Measurements from ENCODE around the gene ZAR1L.
"Not testable (repeated sequence)": the region's sequence is repeated elsewhere in the genome, so short reads cannot be mapped to it uniquely, and the experiment has no call there.

Gene ZAR1L

GRCh38 chr13:32315238-32316027 is at the start of gene ZAR1L, which contains the start of gene BRCA2:
TSS of gene ZAR1L (minus strand) at chr13:32315363. CDS start at chr13:32311925, 3,438 bp downstream.
TSS of gene BRCA2 (plus strand) at chr13:32315508. CDS start at chr13:32316461, 953 bp downstream.
- DNase-seq, result peak; percentile 92

- no peak for DNase-seq
Measured at GRCh38 chr13:32362574-32362973, 47.4 kb upstream of the ZAR1L start.

GRCh38 chr13:32355935-32356334 is 40.8 kb upstream of the ZAR1L start:
- DNase-seq, result not testable (repeated sequence)

- no peak for DNase-seq
Measured at GRCh38 chr13:32354040-32354439, 38.9 kb upstream of the ZAR1L start.

GRCh38 chr13:32350839-32351441 is 35.8 kb upstream of the ZAR1L start:
- DNase-seq, result peak; percentile 2

GRCh38 chr13:32347651-32348050 is 32.5 kb upstream of the ZAR1L start:
- no peak for DNase-seq

GRCh38 chr13:32340914-32341313 is 25.8 kb upstream of the ZAR1L start:
- no peak for DNase-seq

- no peak for DNase-seq
Measured at GRCh38 chr13:32334671-32335070, 19.5 kb upstream of the ZAR1L start.

GRCh38 chr13:32330441-32330840 is 15.3 kb upstream of the ZAR1L start:
- no peak for DNase-seq

- DNase-seq, result no peak
Measured at GRCh38 chr13:32323912-32324311, 8.7 kb upstream of the ZAR1L start.

GRCh38 chr13:32320528-32320927 is 5.4 kb upstream of the ZAR1L start:
- no peak for DNase-seq

GRCh38 chr13:32317716-32318465 is 2.7 kb upstream of the ZAR1L start:
- DNase-seq, result no peak

- no peak for DNase-seq
Measured at GRCh38 chr13:32316501-32316900, 1.3 kb upstream of the ZAR1L start.

GRCh38 chr13:32316028-32316339 is 821 bp upstream of the ZAR1L start:
- DNase-seq, result no peak

- peak; percentile 70 for DNase-seq
Measured at GRCh38 chr13:32314271-32315237, 609 bp downstream of the ZAR1L start.

- no peak for DNase-seq
Measured at GRCh38 chr13:32311188-32311897, 3.8 kb downstream of the ZAR1L start.

GRCh38 chr13:32310134-32310706 is 4.9 kb downstream of the ZAR1L start:
- peak; percentile 68 for DNase-seq

GRCh38 chr13:32309312-32310133 is 5.6 kb downstream of the ZAR1L start:
- DNase-seq, result no peak

- no peak for DNase-seq
Measured at GRCh38 chr13:32305646-32306045, 9.5 kb downstream of the ZAR1L start.

GRCh38 chr13:32302461-32302860 is 12.7 kb downstream of the ZAR1L start:
- DNase-seq, result no peak

- DNase-seq, result peak; percentile 14
Measured at GRCh38 chr13:32300920-32301319, 14.2 kb downstream of the ZAR1L start.
